Activated CD4-positive, CD25-positive, alpha-beta regulatory T cell treated with anti-CD3 and anti-CD28 coated beads, Interleukin-2, amount 50 U/mL, for 72 hours (primary cell): ENCODE results near the gene RPS6KL1.
A peak's percentile ranks its signal among the peaks of the same experiment; 100 is the strongest.

Experiments
- DNase-seq: peaks from one replicate; pipeline ENCODE4 v3.0.0; 2021

Gene RPS6KL1, protein sequence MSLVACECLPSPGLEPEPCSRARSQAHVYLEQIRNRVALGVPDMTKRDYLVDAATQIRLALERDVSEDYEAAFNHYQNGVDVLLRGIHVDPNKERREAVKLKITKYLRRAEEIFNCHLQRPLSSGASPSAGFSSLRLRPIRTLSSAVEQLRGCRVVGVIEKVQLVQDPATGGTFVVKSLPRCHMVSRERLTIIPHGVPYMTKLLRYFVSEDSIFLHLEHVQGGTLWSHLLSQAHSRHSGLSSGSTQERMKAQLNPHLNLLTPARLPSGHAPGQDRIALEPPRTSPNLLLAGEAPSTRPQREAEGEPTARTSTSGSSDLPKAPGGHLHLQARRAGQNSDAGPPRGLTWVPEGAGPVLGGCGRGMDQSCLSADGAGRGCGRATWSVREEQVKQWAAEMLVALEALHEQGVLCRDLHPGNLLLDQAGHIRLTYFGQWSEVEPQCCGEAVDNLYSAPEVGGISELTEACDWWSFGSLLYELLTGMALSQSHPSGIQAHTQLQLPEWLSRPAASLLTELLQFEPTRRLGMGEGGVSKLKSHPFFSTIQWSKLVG

DNA sequence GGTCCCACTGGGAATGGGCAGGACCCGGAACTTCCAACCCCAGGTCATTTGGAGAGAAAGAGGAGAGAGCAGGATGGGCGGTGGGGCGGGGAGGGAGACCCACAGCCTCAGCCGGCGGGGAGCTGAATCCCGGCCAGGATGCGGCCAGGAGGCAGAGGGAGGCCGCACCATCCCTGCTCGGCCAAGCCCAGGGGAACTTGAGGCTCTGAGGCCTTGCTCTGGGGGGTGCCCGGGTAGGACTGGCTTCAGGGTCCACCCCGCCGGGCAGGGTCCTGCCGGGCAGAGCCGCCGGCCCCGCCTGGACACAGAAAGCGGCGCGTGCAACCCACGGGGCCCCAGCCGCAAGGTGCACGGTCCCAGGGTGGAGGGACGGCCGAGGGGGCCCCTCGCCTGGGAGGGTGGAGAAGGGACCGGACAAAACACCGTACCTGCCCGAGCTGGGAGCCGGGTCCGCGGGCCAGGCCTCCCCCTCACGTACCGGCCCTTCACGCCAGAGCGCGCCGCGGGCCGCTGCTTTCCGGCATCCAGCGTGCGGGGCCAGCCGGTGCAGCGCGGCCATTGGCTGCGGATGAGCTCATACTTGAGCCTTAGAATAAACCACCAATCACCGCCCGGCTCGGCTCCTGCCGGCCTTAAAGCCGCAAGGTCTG lies at the start of gene RPS6KL1:
Gene RPS6KL1, minus strand, starts transcription at position 509 of the 650 bp plus-strand sequence. CDS start 1,719 bp downstream, outside the sequence.
- DNase-seq, result peak; percentile 70

DNA sequence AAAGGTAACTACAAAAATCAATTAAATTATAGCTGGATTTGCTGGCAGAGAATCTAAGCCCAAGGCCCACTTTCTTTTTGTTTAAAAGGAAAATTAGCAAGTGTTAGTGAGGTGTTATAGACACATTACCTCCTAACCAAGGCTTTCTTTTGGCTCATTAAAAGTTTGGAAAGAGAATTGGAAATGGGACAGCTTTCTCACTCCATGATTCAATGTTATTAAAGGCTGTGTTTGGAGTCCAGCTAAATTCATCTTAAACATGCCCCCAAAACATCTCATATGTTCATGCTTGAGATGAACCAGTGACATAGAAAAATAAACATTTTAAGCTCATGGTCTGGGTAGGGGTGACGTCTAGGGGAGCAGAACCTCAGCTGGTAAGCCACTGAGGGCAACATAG lies 45.8 kb upstream of the RPS6KL1 start:
- no peak for DNase-seq

GRCh38 chr14:74965486-74966153 lies 42.6 kb upstream of the RPS6KL1 start:
- no peak for DNase-seq

GRCh38 chr14:74964787-74965485 lies 41.9 kb upstream of the RPS6KL1 start:
- no peak for DNase-seq

- DNase-seq, result no peak
These were observed 40.7 kb upstream of the RPS6KL1 start for GRCh38 chr14:74963705-74964271.

GRCh38 chr14:74963178-74963704 lies 40.2 kb upstream of the RPS6KL1 start:
- no peak for DNase-seq

DNA sequence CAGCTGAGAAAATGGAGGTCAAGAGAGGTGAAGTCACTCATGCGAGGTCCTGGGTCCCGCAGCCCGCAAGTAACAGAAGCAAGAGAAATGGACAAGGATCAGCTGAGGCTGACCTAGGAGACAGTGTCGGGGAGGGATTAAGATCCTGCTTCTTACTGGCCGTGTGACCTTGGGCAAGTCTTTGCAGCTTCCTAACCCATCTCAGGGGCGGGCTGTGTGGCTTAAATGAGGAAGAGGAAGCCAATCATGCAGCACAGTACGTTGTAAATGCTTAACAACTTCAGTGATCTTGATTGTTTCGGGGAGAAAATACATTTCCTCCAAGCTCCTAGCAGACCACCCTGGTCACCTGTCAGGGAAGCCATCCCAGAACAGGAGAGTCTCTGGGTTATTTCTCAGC lies 39.4 kb upstream of the RPS6KL1 start:
- DNase-seq, result no peak

DNA sequence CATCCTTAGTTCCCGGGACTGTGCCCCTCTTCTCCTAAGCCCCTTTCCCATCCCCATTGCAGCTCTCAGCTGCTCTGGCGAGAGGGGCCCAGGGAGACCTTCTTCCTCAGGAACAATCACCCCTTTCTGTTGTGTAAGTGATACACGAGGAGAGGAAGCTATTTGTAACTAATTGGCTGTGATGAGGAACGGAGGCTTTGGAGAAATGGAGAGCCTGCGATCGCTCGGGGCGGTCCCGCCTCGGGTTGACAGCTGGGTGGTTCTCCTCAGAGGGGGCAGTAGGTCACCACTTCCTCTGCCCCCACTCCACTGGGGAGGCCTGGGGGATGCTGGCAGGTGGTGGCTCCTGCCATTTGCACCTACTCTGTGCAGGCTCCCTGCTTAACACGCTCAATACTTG lies 39.0 kb upstream of the RPS6KL1 start:
- no peak for DNase-seq

GRCh38 chr14:74961238-74961911 lies 38.3 kb upstream of the RPS6KL1 start:
- no peak for DNase-seq

GRCh38 chr14:74960736-74961135 lies 37.7 kb upstream of the RPS6KL1 start:
- DNase-seq, result no peak

DNA sequence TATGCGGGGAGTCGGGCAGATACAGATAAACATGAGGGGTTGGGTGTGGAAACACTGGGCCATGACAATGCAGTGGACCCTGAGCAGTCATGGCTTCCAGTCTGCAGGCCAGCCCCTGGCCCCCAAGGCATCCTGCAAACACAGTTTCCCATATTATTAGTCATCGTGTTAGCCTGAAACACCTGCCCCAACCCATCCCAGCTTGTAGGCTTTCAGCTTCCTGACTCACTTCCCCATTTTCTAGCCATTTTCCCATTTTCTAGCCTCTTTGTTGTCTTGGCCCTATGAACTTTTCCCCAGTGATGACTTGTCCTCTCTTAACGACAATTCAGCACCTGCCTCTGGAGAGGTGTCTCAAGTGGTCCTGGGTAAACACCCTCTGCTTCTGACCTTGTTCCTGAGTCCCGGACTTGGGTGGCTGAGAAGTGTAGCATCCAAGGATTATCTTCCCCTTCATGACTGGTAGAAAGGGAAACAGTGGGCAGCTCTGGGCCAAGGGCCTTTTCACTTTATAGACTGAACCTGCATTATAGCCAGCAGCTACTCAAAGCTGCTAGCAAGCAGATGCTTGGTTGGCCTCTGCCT lies 36.6 kb upstream of the RPS6KL1 start:
- no peak for DNase-seq

GRCh38 chr14:74956280-74957072 lies 33.4 kb upstream of the RPS6KL1 start:
- no peak for DNase-seq

DNA sequence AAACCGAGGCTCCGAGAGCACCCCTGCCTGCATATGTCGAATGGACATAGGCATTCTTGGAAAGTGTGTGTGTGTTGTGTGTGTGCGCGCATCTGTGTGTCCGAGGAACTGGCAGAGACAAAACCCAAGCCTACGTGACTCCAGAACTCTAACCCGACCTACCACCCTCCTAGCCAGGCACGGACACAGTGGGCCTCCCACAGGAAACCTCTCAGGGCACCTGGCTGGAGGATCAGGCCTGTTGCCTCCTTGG lies 32.9 kb upstream of the RPS6KL1 start:
- no peak for DNase-seq

DNA sequence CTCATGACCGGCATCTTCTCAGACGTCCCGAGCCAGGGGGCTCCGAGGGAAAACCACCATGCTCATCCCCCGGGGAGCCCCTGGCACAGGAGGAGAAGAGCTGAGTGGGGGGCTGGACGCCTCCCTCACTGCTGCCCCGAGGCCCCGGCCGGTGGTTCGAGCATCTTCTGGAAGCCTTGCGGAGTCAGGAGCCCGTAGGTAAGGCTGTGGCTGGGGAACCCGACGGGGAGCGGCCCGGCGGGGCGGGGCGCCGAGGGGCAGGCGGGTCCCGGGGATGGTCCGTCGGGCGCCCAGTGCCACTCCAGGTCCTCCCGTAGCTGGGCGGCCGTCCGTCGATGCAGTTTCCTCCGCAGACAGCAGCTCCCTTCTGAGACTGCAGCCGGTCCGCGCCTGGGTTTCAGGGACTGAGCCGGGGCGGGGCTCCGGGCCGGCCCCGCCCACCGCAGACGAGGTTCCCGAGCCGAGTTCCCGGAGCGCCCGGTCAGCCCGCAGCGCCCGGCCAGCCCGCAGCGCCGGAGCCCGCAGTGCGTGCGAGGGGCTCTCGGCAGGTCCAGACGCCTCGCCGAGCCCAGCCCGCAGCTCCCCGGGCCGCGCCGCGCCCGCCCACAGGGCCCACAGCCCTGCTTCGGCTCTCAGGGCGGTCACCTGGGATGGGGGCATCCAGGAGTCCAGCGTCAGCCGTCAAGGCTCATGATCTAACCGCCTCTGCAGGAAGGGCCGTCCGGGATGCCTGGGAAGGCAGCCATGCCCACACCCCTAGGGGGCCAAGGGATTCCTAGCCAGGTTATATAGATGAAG lies 32.4 kb upstream of the RPS6KL1 start, which contains the start of gene PGF:
Gene PGF, minus strand, starts transcription at position 369 of the 798 bp plus-strand sequence. Its CDS starts 355 bp downstream, at position 14.
- peak; percentile 47 for DNase-seq

GRCh38 chr14:74954947-74955228 lies 31.8 kb upstream of the RPS6KL1 start:
- DNase-seq, result no peak

DNA sequence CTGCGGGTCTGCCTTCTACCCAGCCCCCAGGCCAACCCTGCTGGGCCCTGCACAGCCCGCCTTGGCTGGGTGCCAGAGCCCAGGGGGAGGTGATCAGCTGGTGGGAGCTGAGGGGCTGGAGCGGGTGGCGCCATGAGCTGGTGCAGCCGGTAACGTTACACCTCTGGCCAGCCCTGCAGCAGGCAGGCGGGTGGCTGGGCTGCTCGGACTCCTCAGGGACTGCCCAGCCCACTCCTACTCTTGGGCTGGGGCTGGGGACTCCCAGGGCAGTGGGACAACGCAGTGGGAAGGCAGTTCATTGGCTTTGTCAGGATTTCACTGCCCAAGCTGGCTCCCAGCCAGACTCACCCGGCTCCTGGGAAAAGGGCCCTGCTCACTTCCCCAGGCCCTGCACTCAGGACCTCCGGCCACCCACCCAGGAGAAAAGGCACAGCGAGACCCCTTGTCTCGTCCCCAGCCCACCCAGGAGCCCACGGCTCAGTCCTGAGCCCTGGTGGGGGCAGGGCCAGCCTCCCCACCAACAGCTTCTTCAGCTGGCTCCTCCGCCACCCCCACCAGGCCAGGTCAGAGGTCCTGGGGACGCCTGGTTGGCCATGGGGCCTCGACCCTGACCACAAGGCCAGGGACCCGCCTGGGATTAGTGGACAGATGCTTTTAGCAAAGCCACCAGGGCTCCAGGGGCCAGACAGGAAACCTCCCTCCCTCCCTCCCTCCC lies 31.3 kb upstream of the RPS6KL1 start:
- DNase-seq, result no peak

- DNase-seq, result no peak
These were observed 30.6 kb upstream of the RPS6KL1 start for GRCh38 chr14:74953686-74954085.

DNA sequence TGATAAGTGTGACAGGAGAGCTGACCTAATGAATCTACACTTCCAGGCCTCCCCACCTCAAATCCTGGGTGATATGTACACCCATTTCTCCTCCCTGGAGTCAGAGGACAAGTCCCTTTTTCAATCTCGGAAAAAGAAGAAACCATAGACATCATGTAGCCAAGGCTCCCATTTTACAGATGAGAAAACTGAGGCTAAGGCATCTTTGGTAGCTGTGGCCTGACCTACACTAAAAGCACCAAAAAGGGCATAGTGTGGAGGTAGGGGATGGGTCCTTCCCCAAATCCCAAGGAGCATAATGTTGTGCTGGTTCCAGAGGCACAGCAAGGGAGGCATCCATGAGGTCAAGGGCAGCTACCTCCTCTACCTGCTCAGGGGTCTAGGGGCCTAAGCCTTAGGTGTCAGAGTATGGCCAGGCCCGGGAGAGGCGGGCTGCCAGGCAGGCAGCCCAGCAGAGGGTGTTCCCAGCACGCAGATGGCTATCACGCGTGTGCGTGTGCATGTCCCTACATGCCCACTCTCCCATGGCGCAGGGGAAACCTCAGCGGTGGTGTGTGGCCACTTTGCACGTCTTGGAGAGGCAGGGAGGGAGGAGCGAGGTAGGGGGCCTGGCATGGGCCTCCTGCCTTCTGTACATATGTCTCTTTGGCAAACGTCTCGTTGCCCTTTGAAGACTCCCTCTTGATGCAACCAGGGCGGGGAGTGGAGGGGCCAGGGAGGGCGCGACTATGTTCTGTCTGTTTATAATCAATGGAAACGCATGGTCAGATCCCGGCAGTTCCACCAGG lies 29.8 kb upstream of the RPS6KL1 start:
- no peak for DNase-seq
